Measurements from ENCODE around the gene PWWP2A. TPM values are rescaled to one million over a fixed set of nuclear protein-coding genes. Genes with fewer than 3 reads are reported as not detected.
A peak's percentile ranks its signal among the peaks of the same experiment; 100 is the strongest.

PWWP2A gene
- total RNA-seq (10 to 100 TPM; 24.0 to 26.2 TPM), polyA plus RNA-seq (31.7 TPM)

GRCh38 chr5:160119142-160119904 is at the start of gene PWWP2A:
Gene PWWP2A (minus strand): TSS chr5:160119450. CDS start chr5:160119388, 62 bp downstream.
- peak within 1 kb of the TSS; percentile 74 for H3K4me3 ChIP-seq (ENCODE audit: low read length)
- peaks cover 0 to 25% (median 3%) of the 10 kb centered on the region in 3 donors for H3K36me3 Mint-ChIP-seq
- H3K4me1 Mint-ChIP-seq: peaks cover 14 to 30% (median 27%) of the 10 kb centered on the region in 3 donors
- ChIA-PET POLR2A (interaction anchor here (0.7 to 1.0 kb wide), 3 partner anchors 12 to 302 kb away, joined by 3 read pairs; partner anchors contain the start of gene PTTG1), CTCF (interaction anchor here (1.2 to 1.6 kb wide), 2 partner anchors 11 to 98 kb away, joined by 3 to 6 read pairs; no protein-coding TSS in a partner anchor)
- peaks cover 2 to 4% of the 10 kb centered on the region in 2 donors for H3K27me3 Mint-ChIP-seq
- peaks cover 8% of the 10 kb centered on the region for H3K4me1 ChIP-seq (ENCODE audit: insufficient read depth, low read length)
- H3K27ac ChIP-seq (ENCODE audit: low read depth, low read length): peak within 1 kb of the TSS; percentile 83
- no peaks in the 10 kb centered on the region for H3K27me3 ChIP-seq (ENCODE audit: insufficient read depth, low read length, poor library complexity, severe bottlenecking)
- no peaks in the 10 kb centered on the region for H3K9me3 ChIP-seq (ENCODE audit: low read length)
- no peaks in the 10 kb centered on the region for H3K36me3 ChIP-seq (ENCODE audit: insufficient read depth, low read length)
- peak within 1 kb of the TSS; percentile 88 to 96 (median 94) for H3K4me3 Mint-ChIP-seq
- DNase-seq: peak; percentile 95 to 99 (median 98)
- H3K27ac Mint-ChIP-seq: peak within 1 kb of the TSS; percentile 58 to 98 (median 93)
- no peaks in the 10 kb centered on the region for H3K9me3 Mint-ChIP-seq

- Mint-ChIP-seq H3K4me1 (peaks cover 0 to 3% (median 1%) of the 10 kb centered on the region in 3 donors), H3K4me3 (no peak overlapping the region), H3K36me3 (no peaks in the 10 kb centered on the region), H3K27ac (no peak overlapping the region), H3K27me3 (peaks cover 27 to 50% of the 10 kb centered on the region in 2 donors), H3K9me3 (no peaks in the 10 kb centered on the region)
- no peak for DNase-seq
- ChIA-PET CTCF (no interaction called here), POLR2A (no interaction called here)
- no peak overlapping the region for H3K4me3 ChIP-seq (ENCODE audit: low read length)
- no peaks in the 10 kb centered on the region for H3K4me1 ChIP-seq (ENCODE audit: insufficient read depth, low read length)
- no peaks in the 10 kb centered on the region for H3K9me3 ChIP-seq (ENCODE audit: low read length)
- H3K27ac ChIP-seq (ENCODE audit: low read depth, low read length): no peak overlapping the region
- H3K27me3 ChIP-seq (ENCODE audit: insufficient read depth, low read length, poor library complexity, severe bottlenecking): no peaks in the 10 kb centered on the region
- H3K36me3 ChIP-seq (ENCODE audit: insufficient read depth, low read length): no peaks in the 10 kb centered on the region
These were observed 48.4 kb upstream of the PWWP2A start for GRCh38 chr5:160167624-160168165.

- H3K27me3 Mint-ChIP-seq: peaks cover 27 to 50% of the 10 kb centered on the region in 2 donors
- H3K9me3 Mint-ChIP-seq: no peaks in the 10 kb centered on the region
These were observed 47.8 kb upstream of the PWWP2A start for GRCh38 chr5:160166973-160167623.

GRCh38 chr5:160166069-160166972 is 47.1 kb upstream of the PWWP2A start:
- no peaks in the 10 kb centered on the region for H3K27me3 ChIP-seq (ENCODE audit: insufficient read depth, low read length, poor library complexity, severe bottlenecking)
- ChIA-PET CTCF (no interaction called here), POLR2A (no interaction called here)
- Mint-ChIP-seq H3K4me3 (no peak overlapping the region), H3K4me1 (peaks cover 0 to 3% (median 1%) of the 10 kb centered on the region in 3 donors), H3K27ac (no peak overlapping the region), H3K36me3 (no peaks in the 10 kb centered on the region), H3K27me3 (peaks cover 27 to 50% of the 10 kb centered on the region in 2 donors), H3K9me3 (no peaks in the 10 kb centered on the region)
- no peaks in the 10 kb centered on the region for H3K9me3 ChIP-seq (ENCODE audit: low read length)
- DNase-seq: no peak
- H3K4me3 ChIP-seq (ENCODE audit: low read length): no peak overlapping the region
- H3K36me3 ChIP-seq (ENCODE audit: insufficient read depth, low read length): no peaks in the 10 kb centered on the region
- H3K27ac ChIP-seq (ENCODE audit: low read depth, low read length): no peak overlapping the region
- no peaks in the 10 kb centered on the region for H3K4me1 ChIP-seq (ENCODE audit: insufficient read depth, low read length)

More at GRCh38 chr5:160166973-160167623, 47.8 kb upstream of the PWWP2A start:
- no peaks in the 10 kb centered on the region for H3K9me3 ChIP-seq (ENCODE audit: low read length)
- H3K36me3 ChIP-seq (ENCODE audit: insufficient read depth, low read length): no peaks in the 10 kb centered on the region
- H3K27me3 ChIP-seq (ENCODE audit: insufficient read depth, low read length, poor library complexity, severe bottlenecking): no peaks in the 10 kb centered on the region
- no peaks in the 10 kb centered on the region for H3K4me1 ChIP-seq (ENCODE audit: insufficient read depth, low read length)
- ChIA-PET CTCF (no interaction called here), POLR2A (no interaction called here)
- H3K27ac Mint-ChIP-seq: no peak overlapping the region
- H3K4me1 Mint-ChIP-seq: peaks cover 0 to 3% (median 1%) of the 10 kb centered on the region in 3 donors
- no peak overlapping the region for H3K4me3 Mint-ChIP-seq
- DNase-seq: no peak
- no peak overlapping the region for H3K27ac ChIP-seq (ENCODE audit: low read depth, low read length)
- H3K36me3 Mint-ChIP-seq: no peaks in the 10 kb centered on the region
- no peak overlapping the region for H3K4me3 ChIP-seq (ENCODE audit: low read length)

GRCh38 chr5:160165137-160166068 is 46.2 kb upstream of the PWWP2A start:
- Histone ChIP-seq H3K4me1 (ENCODE audit: insufficient read depth, low read length) (no peaks in the 10 kb centered on the region), H3K36me3 (ENCODE audit: insufficient read depth, low read length) (no peaks in the 10 kb centered on the region), H3K27ac (ENCODE audit: low read depth, low read length) (no peak overlapping the region), H3K4me3 (ENCODE audit: low read length) (no peak overlapping the region), H3K9me3 (ENCODE audit: low read length) (no peaks in the 10 kb centered on the region), H3K27me3 (ENCODE audit: insufficient read depth, low read length, poor library complexity, severe bottlenecking) (no peaks in the 10 kb centered on the region)
- Mint-ChIP-seq H3K4me3 (no peak overlapping the region), H3K9me3 (no peaks in the 10 kb centered on the region), H3K36me3 (no peaks in the 10 kb centered on the region), H3K27me3 (peaks cover 27 to 55% of the 10 kb centered on the region in 2 donors), H3K27ac (no peak overlapping the region), H3K4me1 (peaks cover 0 to 3% (median 1%) of the 10 kb centered on the region in 3 donors)
- POLR2A ChIA-PET: no interaction called here
- CTCF ChIA-PET: no interaction called here
- no peak for DNase-seq

GRCh38 chr5:160162910-160163309 is 43.7 kb upstream of the PWWP2A start:
- H3K9me3 Mint-ChIP-seq: no peaks in the 10 kb centered on the region
- POLR2A ChIA-PET: no interaction called here
- CTCF ChIA-PET: no interaction called here
- H3K27me3 ChIP-seq (ENCODE audit: insufficient read depth, low read length, poor library complexity, severe bottlenecking): peaks cover 3% of the 10 kb centered on the region
- H3K36me3 Mint-ChIP-seq: no peaks in the 10 kb centered on the region
- no peaks in the 10 kb centered on the region for H3K4me1 ChIP-seq (ENCODE audit: insufficient read depth, low read length)
- no peak overlapping the region for H3K27ac ChIP-seq (ENCODE audit: low read depth, low read length)
- peaks cover 17 to 49% of the 10 kb centered on the region in 2 donors for H3K27me3 Mint-ChIP-seq
- H3K27ac Mint-ChIP-seq: no peak overlapping the region
- peaks cover 0 to 3% (median 1%) of the 10 kb centered on the region in 3 donors for H3K4me1 Mint-ChIP-seq
- H3K4me3 ChIP-seq (ENCODE audit: low read length): no peak overlapping the region
- no peaks in the 10 kb centered on the region for H3K9me3 ChIP-seq (ENCODE audit: low read length)
- no peak for DNase-seq
- H3K36me3 ChIP-seq (ENCODE audit: insufficient read depth, low read length): no peaks in the 10 kb centered on the region
- H3K4me3 Mint-ChIP-seq: no peak overlapping the region

- ChIA-PET CTCF (no interaction called here), POLR2A (interaction anchor here (0.7 kb wide), 1 partner anchor 49 kb away, joined by 7 read pairs; no protein-coding TSS in a partner anchor)
- no peak overlapping the region for H3K27ac ChIP-seq (ENCODE audit: low read depth, low read length)
- peaks cover 3% of the 10 kb centered on the region for H3K27me3 ChIP-seq (ENCODE audit: insufficient read depth, low read length, poor library complexity, severe bottlenecking)
- H3K27ac Mint-ChIP-seq: no peak overlapping the region
- H3K36me3 Mint-ChIP-seq: no peaks in the 10 kb centered on the region
- no peak overlapping the region for H3K4me3 Mint-ChIP-seq
- H3K4me1 ChIP-seq (ENCODE audit: insufficient read depth, low read length): no peaks in the 10 kb centered on the region
- H3K9me3 Mint-ChIP-seq: no peaks in the 10 kb centered on the region
- H3K36me3 ChIP-seq (ENCODE audit: insufficient read depth, low read length): no peaks in the 10 kb centered on the region
- H3K4me1 Mint-ChIP-seq: peaks cover 0 to 3% (median 1%) of the 10 kb centered on the region in 3 donors
- DNase-seq: no peak
- H3K27me3 Mint-ChIP-seq: peaks cover 8 to 43% of the 10 kb centered on the region in 2 donors
- no peak overlapping the region for H3K4me3 ChIP-seq (ENCODE audit: low read length)
- no peaks in the 10 kb centered on the region for H3K9me3 ChIP-seq (ENCODE audit: low read length)
These were observed 42.4 kb upstream of the PWWP2A start for GRCh38 chr5:160161626-160162025.

Data from CD8-positive, alpha-beta memory T cell (primary cell).